ENCODE data around the gene GRID1.

DNA sequence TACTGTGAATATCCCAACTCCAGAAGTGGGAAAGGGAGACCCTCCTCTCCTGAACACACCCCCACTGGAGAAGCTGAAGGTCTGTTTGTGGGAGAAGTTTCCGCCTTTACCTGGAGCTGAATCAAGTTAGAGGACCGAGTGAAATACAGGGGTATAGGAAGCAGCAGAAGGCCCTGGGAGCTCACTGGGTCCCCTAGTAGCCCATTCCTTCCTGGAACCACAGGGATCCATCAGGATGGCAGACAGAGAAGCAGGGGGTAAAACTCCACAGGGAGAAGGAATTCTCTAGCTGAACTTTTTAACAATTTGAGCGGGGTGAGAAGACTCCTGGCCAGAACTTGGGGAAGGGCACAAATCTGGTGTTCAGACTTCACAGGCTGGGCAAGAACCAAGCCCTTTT is 275.8 kb downstream of the GRID1 start:
- TF ChIP-seq PAX5 (IDR thresholded peaks at IDR 0.05; ENCODE audit: insufficient read depth, low read length, severe bottlenecking) (no peak), POLR2A (IDR thresholded peaks at IDR 0.05; ENCODE audit: low read depth, low read length) (no peak), POLR2AphosphoS5 (IDR thresholded peaks at IDR 0.05; ENCODE audit: low read depth, low read length) (no peak), TAF1 (IDR thresholded peaks at IDR 0.05; ENCODE audit: low read depth, low read length) (no peak), SPI1 (IDR thresholded peaks at IDR 0.05; ENCODE audit: low read depth, low read length) (no peak), POU2F2 (IDR thresholded peaks at IDR 0.05; ENCODE audit: low read depth, low read length) (no peak)

Measured in GM12891 (cell line).